Suppressor macrophage treated with lipopolysaccharide for 1 hour (primary cell): ENCODE measurements around the gene TFIP11.

ENCODE experiments used
- DNase-seq, 3 donors: peaks; one replicate each; pipeline ENCODE4 v3.0.0-alpha.2; 2020 to 2022

TFIP11 gene

GRCh38 chr22:26502688-26503561 is 9.3 kb downstream of the TFIP11 start:
- DNase-seq, result peak; percentile 51 to 58 (median 53)

- DNase-seq, result no peak
Measured at GRCh38 chr22:26501996-26502395, 10.3 kb downstream of the TFIP11 start.

- no peak for DNase-seq
Measured at GRCh38 chr22:26499188-26499703, 13.0 kb downstream of the TFIP11 start.

GRCh38 chr22:26496456-26496855 is 15.8 kb downstream of the TFIP11 start:
- DNase-seq, result no peak

- DNase-seq, result no peak
Measured at GRCh38 chr22:26494506-26494905, 17.8 kb downstream of the TFIP11 start.

- DNase-seq, result no peak
Measured at GRCh38 chr22:26492220-26492619, 20.1 kb downstream of the TFIP11 start.

GRCh38 chr22:26489447-26490036 is 22.7 kb downstream of the TFIP11 start:
- no peak for DNase-seq

- no peak for DNase-seq
Measured at GRCh38 chr22:26487996-26488395, 24.3 kb downstream of the TFIP11 start.

GRCh38 chr22:26486394-26486793 is 25.9 kb downstream of the TFIP11 start:
- no peak for DNase-seq

- no peak for DNase-seq
Measured at GRCh38 chr22:26485806-26486390, 26.4 kb downstream of the TFIP11 start.

- DNase-seq, result no peak
Measured at GRCh38 chr22:26485013-26485412, 27.3 kb downstream of the TFIP11 start.

GRCh38 chr22:26484360-26484706 is 27.9 kb downstream of the TFIP11 start:
- peak in 2 of 3 donors; percentile 18 to 24 for DNase-seq

- DNase-seq, result peak; percentile 91 to 96 (median 95)
Measured at GRCh38 chr22:26483439-26484359, 28.6 kb downstream of the TFIP11 start, which contains the start of the genes HPS4 and SRRD. Gene HPS4 (minus strand): TSS chr22:26483783. CDS start chr22:26481762, 2,021 bp downstream. Gene SRRD (plus strand): TSS chr22:26483877. CDS start chr22:26483891, 14 bp downstream.

- no peak for DNase-seq
Measured at GRCh38 chr22:26483043-26483438, 29.2 kb downstream of the TFIP11 start.

- DNase-seq, result no peak
Measured at GRCh38 chr22:26482161-26482560, 30.1 kb downstream of the TFIP11 start.

GRCh38 chr22:26481694-26482093 is 30.6 kb downstream of the TFIP11 start:
- no peak for DNase-seq

- DNase-seq, result no peak
Measured at GRCh38 chr22:26481112-26481693, 31.1 kb downstream of the TFIP11 start.

GRCh38 chr22:26480611-26480932 is 31.7 kb downstream of the TFIP11 start:
- no peak for DNase-seq

GRCh38 chr22:26479792-26480610 is 32.3 kb downstream of the TFIP11 start:
- DNase-seq, result peak; percentile 52 to 63 (median 62)

GRCh38 chr22:26479043-26479791 is 33.1 kb downstream of the TFIP11 start:
- peak in 2 of 3 donors; percentile 20 for DNase-seq
